Uterus (tissue), 2 donors: ENCODE data around the gene CD300A.

Experiments used
- POLR2A ChIP-seq, 2 donors: fragments of 450-650 bp; IDR thresholded peaks; one replicate each; pipeline ENCODE4 v1.6.1; 2016; ENCODE audit warnings: antibody characterized with exemption in 2 of 2, mild to moderate bottlenecking in 1 of 2, moderate library complexity in 1 of 2
- TF ChIP-seq, protein P1 (sequence below), 4 experiments: fragments of 200-600 bp in 2 of 4; fragments of 450-650 bp in 2 of 4; sonication (generic) in 2 of 4; IDR thresholded peaks; one replicate each; pipeline ENCODE4 v1.5.1; 2016 to 2019; ENCODE audit warnings: antibody characterized with exemption in 4 of 4, mild to moderate bottlenecking in 2 of 4, moderate library complexity in 1 of 4

DNA sequence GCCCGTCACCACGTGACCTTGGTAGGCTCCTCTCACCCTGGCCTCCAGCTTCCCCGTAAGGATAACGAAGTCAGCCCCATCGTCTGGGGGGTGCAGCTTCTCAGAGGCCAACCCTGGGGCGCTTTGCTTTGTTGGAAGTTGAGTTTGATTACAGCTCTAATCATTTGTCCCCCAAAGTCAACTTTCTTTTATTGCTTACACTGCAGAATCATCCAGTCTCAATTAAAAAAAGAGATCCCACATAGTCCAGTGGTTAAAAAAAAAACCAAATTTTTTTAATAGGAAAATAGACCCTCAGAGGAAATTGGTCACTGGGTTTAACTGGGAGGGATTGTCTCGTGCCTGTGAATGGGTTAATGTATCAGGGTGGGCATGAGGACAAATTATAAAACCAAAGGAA lies 42.3 kb upstream of the CD300A start:
- no peak for TF ChIP-seq POLR2A (IDR thresholded peaks at IDR 0.05)
- TF ChIP-seq, protein P1, sequence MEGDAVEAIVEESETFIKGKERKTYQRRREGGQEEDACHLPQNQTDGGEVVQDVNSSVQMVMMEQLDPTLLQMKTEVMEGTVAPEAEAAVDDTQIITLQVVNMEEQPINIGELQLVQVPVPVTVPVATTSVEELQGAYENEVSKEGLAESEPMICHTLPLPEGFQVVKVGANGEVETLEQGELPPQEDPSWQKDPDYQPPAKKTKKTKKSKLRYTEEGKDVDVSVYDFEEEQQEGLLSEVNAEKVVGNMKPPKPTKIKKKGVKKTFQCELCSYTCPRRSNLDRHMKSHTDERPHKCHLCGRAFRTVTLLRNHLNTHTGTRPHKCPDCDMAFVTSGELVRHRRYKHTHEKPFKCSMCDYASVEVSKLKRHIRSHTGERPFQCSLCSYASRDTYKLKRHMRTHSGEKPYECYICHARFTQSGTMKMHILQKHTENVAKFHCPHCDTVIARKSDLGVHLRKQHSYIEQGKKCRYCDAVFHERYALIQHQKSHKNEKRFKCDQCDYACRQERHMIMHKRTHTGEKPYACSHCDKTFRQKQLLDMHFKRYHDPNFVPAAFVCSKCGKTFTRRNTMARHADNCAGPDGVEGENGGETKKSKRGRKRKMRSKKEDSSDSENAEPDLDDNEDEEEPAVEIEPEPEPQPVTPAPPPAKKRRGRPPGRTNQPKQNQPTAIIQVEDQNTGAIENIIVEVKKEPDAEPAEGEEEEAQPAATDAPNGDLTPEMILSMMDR (IDR thresholded peaks at IDR 0.05): no peak
